K562 (cell line): ENCODE measurements around the gene WWOX. TPM values are rescaled to one million over a fixed set of nuclear protein-coding genes. Genes with fewer than 3 reads are reported as not detected.

Experiments
- ATAC-seq: fragments of 200-7000 bp; cut with Tn5 transposase; 3 replicates; pipeline ENCODE4 v1.9.1; 2020; ENCODE audit warnings: moderate library complexity
- BruUV-seq: library from RNA; stranded (reverse); fragments of 400-500 nt; replicated peaks from 2 replicates; lab custom pipeline; 2021; lab: Mats Ljungman, UMichigan
- CTCF ChIA-PET: fragments of 300-600 bp; formaldehyde crosslinking; extraction: SDS; loops from one replicate; lab custom pipeline; 2021; ENCODE audit warnings: low intra/inter-chr PET ratio; lab: Yijun Ruan, JAX
- POLR2A ChIA-PET: fragments of 300-600, 350-650 bp; sonication (Branson Sonifier 250); formaldehyde crosslinking; extraction: SDS; loops from one replicate; lab custom pipeline; 2021; ENCODE audit warnings: antibody characterized with exemption, inconsistent platforms; lab: Yijun Ruan, JAX
- DNase-seq, 4 experiments: peaks; one replicate each; pipeline versions ENCODE4 v3.0.0 to v3.0.0-alpha.2; 2011 to 2018; ENCODE audit warnings: low spot score in 3 of 4, mixed read lengths in 3 of 4; ENCODE audit errors: extremely low read depth in 1 of 4
- FAIRE-seq: peaks from 2 replicates; lab custom pipeline; 2011; peaks lifted over from hg19 to GRCh38; lab: Jason Lieb, UNC
- H2AFZ ChIP-seq: 2 replicates; pipeline ENCODE4 v1.6.0; 2011; ENCODE audit warnings: low read depth, low read length, control low read depth, inconsistent platforms
- H3K27ac ChIP-seq: fragments of 200-600 bp; 3 replicates; pipeline ENCODE4 v1.8.0; 2011; ENCODE audit warnings: low read depth, mild to moderate bottlenecking, control low read depth, inconsistent platforms, low read length, moderate library complexity, mixed read lengths; ENCODE audit errors: extremely low read depth
- H3K27me3 ChIP-seq, 2 experiments: fragments of 300-600 bp in 1 of 2; 2 replicates in 1 of 2; 3 replicates in 1 of 2; pipeline versions ENCODE4 v1.6.0 to v1.8.0; 2011; ENCODE audit warnings: inconsistent platforms in 2 of 2, low read length in 2 of 2, mild to moderate bottlenecking in 1 of 2, mixed read lengths in 1 of 2, moderate library complexity in 1 of 2; ENCODE audit not compliant: control insufficient read depth in 2 of 2, insufficient read depth in 2 of 2
- H3K36me3 ChIP-seq: fragments of 300-600 bp; 3 replicates; pipeline ENCODE4 v1.8.0; 2011; ENCODE audit warnings: mild to moderate bottlenecking, low read length, inconsistent platforms; ENCODE audit not compliant: control insufficient read depth, insufficient read depth
- H3K4me1 ChIP-seq, 2 experiments: fragments of 200-600 bp in 1 of 2; replicated peaks in 1 of 2; 2 replicates in 1 of 2; 3 replicates in 1 of 2; pipeline versions ENCODE4 v1.5.1 to v1.8.0; 2011; ENCODE audit warnings: inconsistent platforms in 2 of 2, low read length in 2 of 2, mild to moderate bottlenecking in 1 of 2, mixed read lengths in 1 of 2, moderate library complexity in 1 of 2; ENCODE audit not compliant: control insufficient read depth in 2 of 2, insufficient read depth in 2 of 2
- H3K4me2 ChIP-seq: 2 replicates; pipeline ENCODE4 v1.6.1; 2011; ENCODE audit warnings: low read length, control low read depth, inconsistent platforms, mixed read lengths; ENCODE audit not compliant: insufficient read depth
- H3K4me3 ChIP-seq: fragments of 200-600 bp; sonication (generic), shearing (Covaris generic); 2 replicates; pipeline ENCODE4 v1.5.1; 2016; ENCODE audit warnings: control low read depth, inconsistent platforms
- H3K79me2 ChIP-seq: fragments of 200-600 bp; 3 replicates; pipeline ENCODE4 v1.8.0; 2011; ENCODE audit warnings: low read length, inconsistent platforms; ENCODE audit not compliant: control insufficient read depth, insufficient read depth
- H3K9ac ChIP-seq, 2 experiments: 2 replicates each; pipeline versions ENCODE4 v1.6.0 to v1.6.1; 2011; ENCODE audit warnings: low read depth in 2 of 2, low read length in 2 of 2, control low read depth in 1 of 2, inconsistent platforms in 1 of 2, mild to moderate bottlenecking in 1 of 2, mixed read lengths in 1 of 2; ENCODE audit not compliant: insufficient read depth in 1 of 2
- H3K9me1 ChIP-seq: one replicate; pipeline ENCODE4 v1.6.0; 2011; ENCODE audit warnings: inconsistent platforms, mild to moderate bottlenecking, low read length, moderate library complexity; ENCODE audit not compliant: control insufficient read depth, insufficient read depth
- H3K9me3 ChIP-seq: replicated peaks from 2 replicates; pipeline ENCODE4 v1.5.1; 2011; ENCODE audit warnings: low read depth, low read length, inconsistent platforms; ENCODE audit not compliant: control insufficient read depth, insufficient read depth
- H4K20me1 ChIP-seq: replicated peaks from 2 replicates; pipeline ENCODE4 v1.6.1; 2011; ENCODE audit warnings: low read length, inconsistent platforms, mixed read lengths; ENCODE audit not compliant: control insufficient read depth, insufficient read depth
- BRD4 ChIP-seq: fragments of 200-600 bp; sonication (generic); IDR thresholded peaks from 2 replicates; pipeline ENCODE4 v1.6.1; 2017; ENCODE audit warnings: inconsistent platforms
- CAMTA2 ChIP-seq: fragments of 250-450 bp; sonication (Bioruptor Pico); conservative IDR thresholded peaks from 2 replicates; pipeline ENCODE4 v1.5.1; 2022
- HLTF ChIP-seq: fragments of 450-650 bp; IDR thresholded peaks from 2 replicates; pipeline ENCODE4 v1.6.1; 2016
- LARP7 ChIP-seq: fragments of 450-650 bp; IDR thresholded peaks from 2 replicates; pipeline ENCODE4 v1.6.1; 2016
- MAFG ChIP-seq: fragments of 450-650 bp; conservative IDR thresholded peaks from 2 replicates; pipeline ENCODE4 v1.6.1; 2016; ENCODE audit warnings: missing genetic modification characterization, missing compliant biosample characterization
- MYNN ChIP-seq, 2 experiments: sonication (generic); formaldehyde crosslinking in 1 of 2; IDR thresholded peaks; 2 replicates each; pipeline versions ENCODE4 v1.5.0 to v1.6.1; 2016 to 2020; ENCODE audit warnings: antibody characterized with exemption in 1 of 2, missing genetic modification reagents in 1 of 2
- NFE2 ChIP-seq: IDR thresholded peaks from 2 replicates; pipeline ENCODE4 v1.6.1; 2014; ENCODE audit warnings: antibody characterized with exemption, low read depth
- NFIC ChIP-seq: fragments of 450-650 bp; IDR thresholded peaks from 2 replicates; pipeline ENCODE4 v1.6.1; 2017; ENCODE audit warnings: mild to moderate bottlenecking, inconsistent platforms
- PHB ChIP-seq: fragments of 250-450 bp; sonication (Bioruptor Pico); IDR thresholded peaks from 2 replicates; pipeline ENCODE4 v1.5.0; 2021
- SPI1 ChIP-seq: IDR thresholded peaks from 2 replicates; pipeline ENCODE4 v1.6.1; 2011; ENCODE audit warnings: low read depth, low read length, control low read depth, borderline replicate concordance
- STAT5A ChIP-seq: IDR thresholded peaks from 2 replicates; pipeline ENCODE4 v1.6.1; 2012; ENCODE audit warnings: low read length, inconsistent platforms, borderline replicate concordance
- WGBS: fragments of 100-300 bp; shearing (Covaris generic); methylation state at CpG from one replicate; pipeline ENCODE4 v1.1.6; 2016; ENCODE audit warnings: low coverage, mixed read lengths; ENCODE audit not compliant: insufficient coverage; ENCODE audit errors: missing lambda C conversion rate; 5-methylcytosine and 5-hydroxymethylcytosine counted together
- in situ Hi-C: fragments of 300-500 bp; cut with MboI; formaldehyde crosslinking; loops from 4 replicates; pipeline ENCODE4 v1.15.0; 2018; ENCODE audit warnings: inconsistent platforms, mixed read lengths
- intact Hi-C: fragments of 100-400 bp; cut with micrococcal nuclease; formaldehyde crosslinking; loops from 2 replicates; pipeline ENCODE4 v1.14.2; 2022
- polyA plus RNA-seq, 8 experiments: library from polyadenylated mRNA; depleted of rRNA in 4 of 8; stranded (reverse) in 5 of 8; unstranded in 3 of 8; fragments of >200 nt; fragmentation: Nextera tagmentation in 2 of 8; fragmentation: Illumina TruSeq in 1 of 8; extraction: Ambion mirVana in 2 of 8; extraction: Trizol in 1 of 8; gene quantifications; 2 replicates each; pipeline versions ENCODE4 v1.2.1 to v1.2.3, GENCODE V29; 2011 to 2014; ENCODE audit warnings: inconsistent platforms in 1 of 8, missing spikeins in 1 of 8
- total RNA-seq, 7 experiments: library from RNA; depleted of rRNA in 6 of 7; stranded (reverse); fragments of >200 nt in 6 of 7; fragmentation: Illumina TruSeq in 2 of 7; extraction: Trizol in 2 of 7; gene quantifications; 2 replicates each; pipeline versions ENCODE4 v1.2.1 to v1.2.3, GENCODE V29; 2011 to 2021; ENCODE audit warnings: low replicate concordance in 1 of 7

WWOX gene
- total and polyA plus RNA-seq, 9 of the 15 experiments (the other 6 are each of a cell fraction or from before 2014, with no cell fraction given): 1.6 to 22.7 (median 8.1) TPM

- WGBS: 0% methylated on average over 3 of the region's 3 CpGs
- Histone ChIP-seq H3K27me3 (peaks cover 4 to 9% of the 10 kb centered on the region in 2 experiments; a peak in 3 of 5 replicates), H2AFZ (no peak overlapping the region)
- CTCF ChIA-PET: no interaction called here
- TF ChIP-seq MYNN (IDR thresholded peaks at IDR 0.05) (no peak), MYNN (CRISPR knock-in tag; IDR thresholded peaks at IDR 0.05) (no peak), STAT5A (no peak), MAFG (tag) (peak; percentile 46), LARP7 (no peak), SPI1 (no peak), NFIC (no peak), PHB (CRISPR knock-in tag) (no peak), BRD4 (no peak), NFE2 (peak; percentile 52), HLTF (no peak), CAMTA2 (no peak)
- TF ChIP-seq, all 486 proteins: peak for 2
- H4K20me1 ChIP-seq: no peaks in the 10 kb centered on the region
- H3K4me3 ChIP-seq: no peak overlapping the region
- H3K4me2 ChIP-seq: no peak overlapping the region
- no peak overlapping the region for H3K27ac ChIP-seq
- in situ Hi-C loops (no loop called here), intact Hi-C loops (no loop called here)
- ATAC-seq: no peak
- POLR2A ChIA-PET: no interaction called here
- BruUV-seq: no TSS peak
- no peak overlapping the region for H3K9ac ChIP-seq
- no peaks in the 10 kb centered on the region for H3K9me3 ChIP-seq
- H3K79me2 ChIP-seq: no peaks in the 10 kb centered on the region
- DNase-seq: no peak
- no peaks in the 10 kb centered on the region for H3K9me1 ChIP-seq
- H3K4me1 ChIP-seq: no peaks in the 10 kb centered on the region
- FAIRE-seq: no peak
- no peaks in the 10 kb centered on the region for H3K36me3 ChIP-seq
Measured at GRCh38 chr16:79110953-79111352, 1011.5 kb downstream of the WWOX start.
